Smooth muscle cell (in vitro differentiated cells): ENCODE results near the gene TRPM1. TPM values are rescaled to one million over a fixed set of nuclear protein-coding genes. Genes with fewer than 3 reads are reported as not detected.

Experiments used
- DNase-seq: peaks from one replicate; lab custom pipeline; 2025; ENCODE audit not compliant: unreplicated experiment; lab: John Stamatoyannopoulos, UW
- H2AFZ ChIP-seq: fragments of 200-600 bp; sonication (generic); 2 replicates; pipeline ENCODE4 v1.6.0; 2016; ENCODE audit warnings: antibody characterized with exemption, low read depth, mild to moderate bottlenecking
- H3F3A ChIP-seq: fragments of 200-600 bp; sonication (generic); 2 replicates; pipeline ENCODE4 v1.6.0; 2017; ENCODE audit warnings: antibody characterized with exemption, low read depth
- H3K27ac ChIP-seq: fragments of 200-600 bp; sonication (generic); 2 replicates; pipeline ENCODE4 v1.5.1; 2016; ENCODE audit warnings: low read depth, mild to moderate bottlenecking
- H3K27me3 ChIP-seq: fragments of 200-600 bp; sonication (generic); 2 replicates; pipeline ENCODE4 v1.6.1; 2016; ENCODE audit warnings: low read depth, mild to moderate bottlenecking
- H3K36me3 ChIP-seq: fragments of 200-600 bp; sonication (generic); 2 replicates; pipeline ENCODE4 v1.5.1; 2016; ENCODE audit warnings: low read depth
- H3K4me1 ChIP-seq: fragments of 200-600 bp; sonication (generic); 2 replicates; pipeline ENCODE4 v1.5.1; 2016; ENCODE audit warnings: low read depth
- H3K4me2 ChIP-seq: fragments of 200-600 bp; sonication (generic); 2 replicates; pipeline ENCODE4 v1.6.0; 2016; ENCODE audit warnings: mild to moderate bottlenecking
- H3K4me3 ChIP-seq: fragments of 200-600 bp; sonication (generic); 2 replicates; pipeline ENCODE4 v1.5.1; 2016; ENCODE audit warnings: mild to moderate bottlenecking
- H3K79me2 ChIP-seq: fragments of 200-600 bp; sonication (generic); 2 replicates; pipeline ENCODE4 v1.6.0; 2016; ENCODE audit warnings: low read depth, mild to moderate bottlenecking
- H3K9ac ChIP-seq: fragments of 200-600 bp; sonication (generic); 2 replicates; pipeline ENCODE4 v1.6.0; 2016; ENCODE audit warnings: low read depth
- H3K9me3 ChIP-seq: fragments of 200-600 bp; sonication (generic); replicated peaks from 2 replicates; pipeline ENCODE4 v1.5.1; 2016; ENCODE audit warnings: low read depth
- H4K20me1 ChIP-seq: fragments of 200-600 bp; sonication (generic); 2 replicates; pipeline ENCODE4 v1.6.0; 2016; ENCODE audit warnings: low read depth
- WGBS: methylation state at CpG from one replicate; pipeline ENCODE4 v1.1.7; 2016; ENCODE audit warnings: low lambda C conversion rate; 5-methylcytosine and 5-hydroxymethylcytosine counted together
- polyA plus RNA-seq: library from polyadenylated mRNA; unstranded; fragments of >200 nt; fragmentation: Nextera tagmentation; extraction: Ambion mirVana; gene quantifications from 2 replicates; pipeline ENCODE4 v1.2.1, GENCODE V29; 2016
- total RNA-seq: library from RNA; depleted of rRNA; stranded (reverse); fragments of >200 nt; gene quantifications from 2 replicates; pipeline ENCODE4 v1.2.3, GENCODE V29; 2014
- TF ChIP-seq, protein P1 (sequence below): fragments of 200-600 bp; sonication (generic); IDR thresholded peaks from 2 replicates; pipeline ENCODE4 v1.5.1; 2017; ENCODE audit warnings: borderline replicate concordance, mild to moderate bottlenecking, antibody characterized with exemption; ENCODE audit not compliant: insufficient read depth, poor library complexity, severe bottlenecking

TRPM1 gene
- total and polyA plus RNA-seq, 2 experiments from 2014 or later = not detected

- Histone ChIP-seq H4K20me1 (no peaks in the 10 kb centered on the region), H3K9me3 (no peaks in the 10 kb centered on the region), H3K27me3 (no peaks in the 10 kb centered on the region), H3K27ac (no peak overlapping the region), H3K79me2 (no peaks in the 10 kb centered on the region), H3K4me1 (no peaks in the 10 kb centered on the region), H3F3A (no peaks in the 10 kb centered on the region), H3K9ac (no peak overlapping the region), H3K36me3 (no peaks in the 10 kb centered on the region), H3K4me2 (no peak overlapping the region), H2AFZ (no peak overlapping the region), H3K4me3 (no peak overlapping the region)
- TF ChIP-seq, protein P1, sequence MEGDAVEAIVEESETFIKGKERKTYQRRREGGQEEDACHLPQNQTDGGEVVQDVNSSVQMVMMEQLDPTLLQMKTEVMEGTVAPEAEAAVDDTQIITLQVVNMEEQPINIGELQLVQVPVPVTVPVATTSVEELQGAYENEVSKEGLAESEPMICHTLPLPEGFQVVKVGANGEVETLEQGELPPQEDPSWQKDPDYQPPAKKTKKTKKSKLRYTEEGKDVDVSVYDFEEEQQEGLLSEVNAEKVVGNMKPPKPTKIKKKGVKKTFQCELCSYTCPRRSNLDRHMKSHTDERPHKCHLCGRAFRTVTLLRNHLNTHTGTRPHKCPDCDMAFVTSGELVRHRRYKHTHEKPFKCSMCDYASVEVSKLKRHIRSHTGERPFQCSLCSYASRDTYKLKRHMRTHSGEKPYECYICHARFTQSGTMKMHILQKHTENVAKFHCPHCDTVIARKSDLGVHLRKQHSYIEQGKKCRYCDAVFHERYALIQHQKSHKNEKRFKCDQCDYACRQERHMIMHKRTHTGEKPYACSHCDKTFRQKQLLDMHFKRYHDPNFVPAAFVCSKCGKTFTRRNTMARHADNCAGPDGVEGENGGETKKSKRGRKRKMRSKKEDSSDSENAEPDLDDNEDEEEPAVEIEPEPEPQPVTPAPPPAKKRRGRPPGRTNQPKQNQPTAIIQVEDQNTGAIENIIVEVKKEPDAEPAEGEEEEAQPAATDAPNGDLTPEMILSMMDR = no peak
- 93% methylated on average over 8 of the region's 8 CpGs for WGBS
- DNase-seq = no peak
Observed at GRCh38 chr15:31047437-31047836, 54.1 kb downstream of the TRPM1 start.

- Histone ChIP-seq H3K9ac (no peak overlapping the region), H3K9me3 (no peaks in the 10 kb centered on the region), H3K4me3 (no peak overlapping the region), H3K4me2 (no peak overlapping the region), H3K27me3 (no peaks in the 10 kb centered on the region), H4K20me1 (no peaks in the 10 kb centered on the region), H3K36me3 (no peaks in the 10 kb centered on the region), H3K79me2 (no peaks in the 10 kb centered on the region), H2AFZ (no peak overlapping the region), H3K27ac (no peak overlapping the region), H3K4me1 (no peaks in the 10 kb centered on the region), H3F3A (no peaks in the 10 kb centered on the region)
- no peak for DNase-seq
- TF ChIP-seq, protein P1 = no peak
- WGBS = 88% methylated on average over 19 of the region's 19 CpGs
Observed at GRCh38 chr15:31046759-31047359, 54.7 kb downstream of the TRPM1 start.

DNA sequence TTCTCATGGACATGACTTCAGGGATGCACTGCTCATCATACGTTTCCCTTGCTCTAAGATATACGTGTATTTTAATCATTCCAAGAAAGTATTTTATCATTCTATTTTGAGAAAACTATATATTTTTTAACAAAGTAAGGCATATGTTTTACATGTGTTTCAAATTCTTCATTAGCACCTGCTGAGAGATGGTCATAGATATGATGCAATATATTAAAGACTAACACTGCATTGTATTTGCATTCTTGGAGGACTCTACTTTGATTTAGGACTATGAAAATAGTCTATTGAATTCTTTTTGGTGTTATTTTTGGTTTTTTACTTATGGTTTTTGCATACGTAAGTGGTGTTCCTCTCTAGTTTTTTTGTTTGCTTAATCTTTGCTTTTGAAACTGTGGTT is 55.9 kb downstream of the TRPM1 start:
- no peak for DNase-seq
- 91% methylated on average over 3 of the region's 3 CpGs for WGBS
- H3K27me3 ChIP-seq = no peaks in the 10 kb centered on the region
- H3K36me3 ChIP-seq = no peaks in the 10 kb centered on the region
- H2AFZ ChIP-seq = no peak overlapping the region
- H4K20me1 ChIP-seq = no peaks in the 10 kb centered on the region
- no peak overlapping the region for H3K9ac ChIP-seq
- TF ChIP-seq, protein P1 = no peak
- H3K9me3 ChIP-seq = no peaks in the 10 kb centered on the region
- H3F3A ChIP-seq = no peaks in the 10 kb centered on the region
- H3K4me3 ChIP-seq = no peak overlapping the region
- H3K79me2 ChIP-seq = no peaks in the 10 kb centered on the region
- H3K4me1 ChIP-seq = no peaks in the 10 kb centered on the region
- no peak overlapping the region for H3K4me2 ChIP-seq
- H3K27ac ChIP-seq = no peak overlapping the region

GRCh38 chr15:31042751-31043150 is 58.8 kb downstream of the TRPM1 start:
- no peaks in the 10 kb centered on the region for H3K36me3 ChIP-seq
- no peaks in the 10 kb centered on the region for H3K79me2 ChIP-seq
- TF ChIP-seq, protein P1 = no peak
- no peak overlapping the region for H3K27ac ChIP-seq
- H3F3A ChIP-seq = no peaks in the 10 kb centered on the region
- no peak overlapping the region for H3K4me3 ChIP-seq
- H3K4me2 ChIP-seq = peak overlapping the region; percentile 22
- DNase-seq = no peak
- no peaks in the 10 kb centered on the region for H4K20me1 ChIP-seq
- peak overlapping the region; percentile 45 for H2AFZ ChIP-seq
- no peaks in the 10 kb centered on the region for H3K27me3 ChIP-seq
- no peaks in the 10 kb centered on the region for H3K9me3 ChIP-seq
- no peak overlapping the region for H3K9ac ChIP-seq
- H3K4me1 ChIP-seq = no peaks in the 10 kb centered on the region
- 44% methylated on average over 2 of the region's 2 CpGs for WGBS
